Endothelial cell of umbilical vein (primary cell): ENCODE results near the gene FABP6. TPM values are rescaled to one million over a fixed set of nuclear protein-coding genes. Genes with fewer than 3 reads are reported as not detected.
A peak's percentile ranks its signal among the peaks of the same experiment; 100 is the strongest.

Experiments
- Bru-seq: library from RNA; stranded (reverse); fragments of 400-500 nt; gene quantifications from one replicate; lab custom pipeline; 2021; lab: Mats Ljungman, UMichigan
- BruChase-seq, 2 experiments: library from RNA; stranded (reverse); fragments of 400-500 nt; gene quantifications; one replicate each; lab custom pipeline; 2021; lab: Mats Ljungman, UMichigan
- BruUV-seq: library from RNA; stranded (reverse); fragments of 400-500 nt; replicated peaks from 2 replicates; lab custom pipeline; 2021; lab: Mats Ljungman, UMichigan
- CTCF ChIA-PET: fragments of 300-600, 350-600 bp; sonication (Branson Sonifier 250); formaldehyde crosslinking; loops from one replicate; lab custom pipeline; 2021; ENCODE audit warnings: antibody characterized with exemption, inconsistent platforms; lab: Charles Lee
- POLR2A ChIA-PET: fragments of 300-600, 350-600 bp; sonication (Branson Sonifier 250); formaldehyde crosslinking; loops from one replicate; lab custom pipeline; 2021; ENCODE audit warnings: antibody characterized with exemption, inconsistent platforms; lab: Charles Lee
- DNase-seq: peaks from one replicate; pipeline ENCODE4 v3.0.0-alpha.2; 2011; ENCODE audit warnings: low read depth, low spot score
- FAIRE-seq: peaks from 2 replicates; lab custom pipeline; 2011; peaks lifted over from hg19 to GRCh38; lab: Jason Lieb, UNC
- H2AFZ ChIP-seq: 2 replicates; pipeline ENCODE4 v1.6.0; 2012; ENCODE audit warnings: low read depth, low read length, control low read depth, inconsistent platforms
- H3K27ac ChIP-seq: 2 replicates; pipeline ENCODE4 v1.5.1; 2011; ENCODE audit warnings: low read depth, mild to moderate bottlenecking, control low read depth, low read length, moderate library complexity; ENCODE audit not compliant: insufficient read depth
- H3K27me3 ChIP-seq, 2 experiments: 2 replicates each; pipeline versions ENCODE4 v1.6.0 to v1.6.1; 2011; ENCODE audit warnings: low read length in 2 of 2, mixed read lengths in 1 of 2; ENCODE audit not compliant: control insufficient read depth in 2 of 2, insufficient read depth in 2 of 2
- H3K36me3 ChIP-seq, 2 experiments: 2 replicates in 1 of 2; 3 replicates in 1 of 2; pipeline ENCODE4 v1.5.1; 2011; ENCODE audit warnings: low read length in 2 of 2, mild to moderate bottlenecking in 1 of 2, moderate library complexity in 1 of 2; ENCODE audit not compliant: control insufficient read depth in 2 of 2, insufficient read depth in 2 of 2; ENCODE audit errors: extremely low read depth in 1 of 2
- H3K4me1 ChIP-seq: 3 replicates; pipeline ENCODE4 v1.5.1; 2011; ENCODE audit warnings: mild to moderate bottlenecking, low read length; ENCODE audit not compliant: control insufficient read depth, insufficient read depth; ENCODE audit errors: extremely low read depth
- H3K4me2 ChIP-seq: 2 replicates; pipeline ENCODE4 v1.6.1; 2011; ENCODE audit warnings: low read length, control low read depth, mixed read lengths; ENCODE audit not compliant: insufficient read depth
- H3K4me3 ChIP-seq, 3 experiments: fragments of 200-600 bp in 1 of 3; sonication (generic), shearing (Covaris generic) in 1 of 3; replicated peaks in 1 of 3; 2 replicates each; pipeline ENCODE4 v1.5.1; 2011 to 2016; ENCODE audit warnings: control low read depth in 3 of 3, low read length in 3 of 3, mild to moderate bottlenecking in 2 of 3, inconsistent platforms in 1 of 3, low read depth in 1 of 3, moderate library complexity in 1 of 3; ENCODE audit not compliant: insufficient read depth in 1 of 3
- H3K79me2 ChIP-seq: 2 replicates; pipeline ENCODE4 v1.6.0; 2012; ENCODE audit warnings: low read length, inconsistent platforms; ENCODE audit not compliant: control insufficient read depth, insufficient read depth
- H3K9ac ChIP-seq: replicated peaks from 2 replicates; pipeline ENCODE3; 2011; ENCODE audit warnings: low read length, control low read depth; ENCODE audit not compliant: insufficient read depth; ENCODE audit errors: extremely low read depth
- H3K9me1 ChIP-seq: replicated peaks from 3 replicates; pipeline ENCODE4 v1.6.0; 2011; ENCODE audit warnings: mild to moderate bottlenecking, low read length; ENCODE audit not compliant: control insufficient read depth, insufficient read depth; ENCODE audit errors: extremely low read depth
- H3K9me3 ChIP-seq: replicated peaks from 2 replicates; pipeline ENCODE4 v1.5.1; 2012; ENCODE audit warnings: low read length, inconsistent platforms; ENCODE audit not compliant: control insufficient read depth, insufficient read depth
- H4K20me1 ChIP-seq: replicated peaks from 2 replicates; pipeline ENCODE3; 2011; ENCODE audit warnings: mild to moderate bottlenecking, low read length; ENCODE audit not compliant: control insufficient read depth, insufficient read depth; ENCODE audit errors: extremely low read depth
- CTCF ChIP-seq, 2 donors: IDR thresholded peaks; 1 replicate in 1 of 2; 2 replicates in 1 of 2; pipeline ENCODE4 v1.5.1; 2011; ENCODE audit warnings: low read length in 2 of 2, mild to moderate bottlenecking in 2 of 2, moderate library complexity in 2 of 2, control low read depth in 1 of 2, inconsistent platforms in 1 of 2, low read depth in 1 of 2; ENCODE audit not compliant: insufficient read depth in 1 of 2; ENCODE audit errors: extremely low read depth in 1 of 2
- EZH2 ChIP-seq: IDR thresholded peaks from 2 replicates; pipeline ENCODE4 v1.6.1; 2012; ENCODE audit warnings: borderline replicate concordance, low read depth, mild to moderate bottlenecking, moderate library complexity, low read length, inconsistent platforms; ENCODE audit not compliant: severe bottlenecking
- FOS ChIP-seq: IDR thresholded peaks from 2 replicates; pipeline ENCODE4 v1.6.1; 2011; ENCODE audit warnings: mild to moderate bottlenecking, low read length, moderate library complexity, borderline replicate concordance; ENCODE audit not compliant: insufficient read depth
- GATA2 ChIP-seq: IDR thresholded peaks from 2 replicates; pipeline ENCODE4 v1.7.0; 2011; ENCODE audit warnings: low read depth, mild to moderate bottlenecking, moderate library complexity, mixed read lengths, low read length; ENCODE audit not compliant: insufficient read length, insufficient read depth
- JUN ChIP-seq: IDR thresholded peaks from 2 replicates; pipeline ENCODE4 v1.6.1; 2011; ENCODE audit warnings: borderline replicate concordance, low read depth; ENCODE audit not compliant: insufficient read length, insufficient read depth
- MAX ChIP-seq: IDR thresholded peaks from 2 replicates; pipeline ENCODE4 v1.6.1; 2011; ENCODE audit not compliant: insufficient read depth, insufficient read length
- MYC ChIP-seq: IDR thresholded peaks from one replicate; pipeline ENCODE4 v1.6.1; 2011; ENCODE audit warnings: mild to moderate bottlenecking, low read depth, low read length
- POLR2A ChIP-seq: IDR thresholded peaks from 2 replicates; pipeline ENCODE4 v1.6.1; 2012; ENCODE audit warnings: low read depth, mild to moderate bottlenecking, control low read depth, low read length
- POLR2AphosphoS5 ChIP-seq: IDR thresholded peaks from 2 replicates; pipeline ENCODE4 v1.6.1; 2012; ENCODE audit warnings: low read depth, mild to moderate bottlenecking, control low read depth, low read length, moderate library complexity; ENCODE audit not compliant: insufficient read depth
- dilution Hi-C: fragments of 300-500 bp; cut with MboI; formaldehyde crosslinking; loops from one replicate; pipeline ENCODE4 v1.15.0; 2019; ENCODE audit warnings: low sequenced_read_pairs; ENCODE audit not compliant: extremely low pct_ligation_motif_present
- intact Hi-C: fragments of 100-400 bp; cut with micrococcal nuclease; formaldehyde crosslinking; loops from one replicate; pipeline ENCODE4 v1.10.0; 2022
- long read RNA-seq: library from polyadenylated mRNA; stranded (forward); transcript quantifications from one replicate; pipeline ENCODE4 v2.0.0, GENCODE V29; 2021
- polyA minus RNA-seq, 3 experiments: library from RNA; depleted of rRNA, polyadenylated mRNA; stranded (reverse); fragments of >200 nt; gene quantifications; 1 replicate in 1 of 3; 2 replicates in 2 of 3; pipeline ENCODE4 v1.2.3, GENCODE V29; 2011
- polyA plus RNA-seq, 4 experiments: library from polyadenylated mRNA; depleted of rRNA in 3 of 4; stranded (reverse) in 3 of 4; unstranded in 1 of 4; fragments of >200 nt; gene quantifications; 2 replicates each; pipeline versions ENCODE4 v1.2.1 to v1.2.3, GENCODE V29; 2011 to 2012; ENCODE audit warnings: missing spikeins in 1 of 4
- total RNA-seq: library from RNA; stranded (reverse); gene quantifications from 2 replicates; pipeline ENCODE4 v1.2.3, GENCODE V29; 2021

FABP6 gene
- total RNA-seq: not detected in 2 replicates
- not detected in 2 replicates for polyA plus RNA-seq
- not detected in 2 replicates for polyA plus RNA-seq (2011; cell fraction: cytosol; rRNA removed)
- polyA plus RNA-seq (2011; cell fraction: nucleus; rRNA removed): not detected in 2 replicates
- polyA plus RNA-seq (2012): 0.51 and 0.70 TPM in 2 replicates
- not detected in 2 replicates for polyA minus RNA-seq
- polyA minus RNA-seq (2011; cell fraction: cytosol; rRNA and poly(A)+ RNA removed): not detected
- not detected in 2 replicates for polyA minus RNA-seq (2011; cell fraction: nucleus; rRNA and poly(A)+ RNA removed)
- Bru-seq, nascent RNA: percentile 8 among the genes with signal in this experiment
- BruChase-seq, experiment 1, labeled RNA remaining after a 6-hour chase: percentile 2 among the genes with signal in this experiment
- percentile 2 among the genes with signal in this experiment for BruChase-seq, experiment 2, labeled RNA remaining after a 2-hour chase
- long read RNA-seq: 0 reads

GRCh38 chr5:160229190-160229742 lies at the start of gene FABP6:
TSS of gene FABP6 (plus strand) at chr5:160229506. CDS start at chr5:160229558, 52 bp downstream.
- CTCF ChIA-PET: interaction anchor here (1.0 to 1.5 kb wide), 2 partner anchors 148 to 162 kb away, joined by 3 read pairs; no protein-coding TSS in a partner anchor
- no peak for TF ChIP-seq MAX
- Histone ChIP-seq H3K27ac (no peak within 1 kb of the TSS), H2AFZ (no peak within 1 kb of the TSS), H3K9ac (no peak within 1 kb of the TSS), H3K79me2 (no peaks in the 10 kb centered on the region), H3K9me1 (no peaks in the 10 kb centered on the region), H3K27me3 (no peaks in the 10 kb centered on the region), H4K20me1 (no peaks in the 10 kb centered on the region), H3K36me3 (no peaks in the 10 kb centered on the region), H3K4me2 (no peak within 1 kb of the TSS), H3K4me3 (no peak within 1 kb of the TSS), H3K9me3 (no peaks in the 10 kb centered on the region), H3K4me1 (peaks cover 4% of the 10 kb centered on the region)
- DNase-seq (no peak), FAIRE-seq (no peak)
- dilution Hi-C loops (no loop called here), intact Hi-C loops (no loop called here)
- POLR2A ChIA-PET: no interaction called here
- BruUV-seq: no TSS peak

- intact Hi-C loops: no loop called here
- H2AFZ ChIP-seq: no peak overlapping the region
- H3K79me2 ChIP-seq: no peaks in the 10 kb centered on the region
- no peaks in the 10 kb centered on the region for H3K36me3 ChIP-seq
- no peak overlapping the region for H3K4me3 ChIP-seq
- no peaks in the 10 kb centered on the region for H3K27me3 ChIP-seq
- CTCF ChIA-PET: no interaction called here
- DNase-seq: no peak
- POLR2A ChIA-PET: no interaction called here
- no peaks in the 10 kb centered on the region for H3K9me3 ChIP-seq
- no peak for FAIRE-seq
- TF ChIP-seq MAX (no peak), JUN (no peak), FOS (no peak), MYC (no peak), EZH2 (no peak), CTCF (IDR thresholded peaks at IDR 0.05; ENCODE audit: extremely low read depth in 1 of 2, insufficient read depth in 1 of 2, low read depth in 1 of 2, low read length in 2 of 2) (no peak), GATA2 (no peak), POLR2A (no peak), POLR2AphosphoS5 (no peak)
- no peak overlapping the region for H3K9ac ChIP-seq
- no peaks in the 10 kb centered on the region for H4K20me1 ChIP-seq
- BruUV-seq: no TSS peak
- H3K27ac ChIP-seq: no peak overlapping the region
- no peaks in the 10 kb centered on the region for H3K9me1 ChIP-seq
- no peak overlapping the region for H3K4me2 ChIP-seq
- no peaks in the 10 kb centered on the region for H3K4me1 ChIP-seq
- dilution Hi-C loops: no loop called here
Measured at GRCh38 chr5:160180931-160181330, 48.4 kb upstream of the FABP6 start.
